ENCODE measurements around the gene C18orf63. TPM values are rescaled to one million over a fixed set of nuclear protein-coding genes. Genes with fewer than 3 reads are reported as not detected.
"Not testable (repeated sequence)": the region's sequence is repeated elsewhere in the genome, so short reads cannot be mapped to it uniquely, and the experiment has no call there.

C18orf63 gene
- total RNA-seq, 1 experiment from 2014 or later, result not detected

- no peak for ATAC-seq
- CTCF ChIA-PET, result no interaction called here
Measured at GRCh38 chr18:74326231-74326630, 10.6 kb downstream of the C18orf63 start.

DNA sequence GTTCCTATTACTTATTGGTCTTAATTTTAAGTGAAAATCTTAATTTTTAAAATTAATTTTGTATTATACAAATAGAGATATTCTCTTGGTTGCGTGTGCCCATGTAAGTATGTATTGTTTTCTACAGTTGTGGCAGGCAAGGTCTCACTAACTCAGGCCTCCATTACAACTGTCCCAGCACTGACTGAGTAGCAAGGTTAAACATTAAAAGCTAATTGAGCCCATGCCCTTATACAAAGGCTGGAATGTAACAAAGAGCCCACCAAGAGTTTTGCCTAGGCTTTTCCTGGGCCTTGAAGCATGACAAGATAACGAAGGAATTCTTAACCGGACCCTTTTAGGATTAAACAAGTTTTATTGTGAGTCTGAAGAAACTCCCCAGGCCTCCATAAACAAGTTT lies 11.2 kb downstream of the C18orf63 start:
- H3K36me3 ChIP-seq (ENCODE audit: control insufficient read depth, insufficient read depth, low read length); ATAC-seq; BruUV-seq (replicated peaks); intact Hi-C loops (cut with micrococcal nuclease; ENCODE audit: unreplicated experiment); H3K4me3 ChIP-seq (ENCODE audit: low read depth in 2 of 2, low read length in 2 of 2); POLR2A ChIA-PET; CTCF ChIA-PET; H3K4me1 ChIP-seq (ENCODE audit: control insufficient read depth, insufficient read depth, low read length); H3K9me3 ChIP-seq (ENCODE audit: control insufficient read depth, insufficient read depth, low read depth, low read length); H3K27ac ChIP-seq (ENCODE audit: low read length); DNase-seq (ENCODE audit: low read depth, low spot score): not testable (repeated sequence)
- in situ Hi-C loops (cut with HindIII; ENCODE audit: low pct_unique_long_range_greater_than_20kb, low sequenced_read_pairs), result loop anchor here (25.0 kb wide), 1 partner anchor 139 kb away; no protein-coding TSS in a partner anchor
- peaks cover 15% of the 10 kb centered on the region; the same call in 1 of the 2 replicates for H3K27me3 ChIP-seq (ENCODE audit: control insufficient read depth, insufficient read depth, low read length)

More at GRCh38 chr18:74326231-74326630, 10.6 kb downstream of the C18orf63 start:
- in situ Hi-C loops (cut with HindIII; ENCODE audit: low pct_unique_long_range_greater_than_20kb, low sequenced_read_pairs), result loop anchor here (25.0 kb wide), 1 partner anchor 139 kb away; no protein-coding TSS in a partner anchor
- Histone ChIP-seq H3K27me3 (ENCODE audit: control insufficient read depth, insufficient read depth, low read length) (peaks cover 15% of the 10 kb centered on the region; the same call in 1 of the 2 replicates), H3K4me1 (ENCODE audit: control insufficient read depth, insufficient read depth, low read length) (no peaks in the 10 kb centered on the region), H3K4me3 (ENCODE audit: low read depth in 2 of 2, low read length in 2 of 2) (no peak overlapping the region), H3K36me3 (ENCODE audit: control insufficient read depth, insufficient read depth, low read length) (no peaks in the 10 kb centered on the region), H3K9me3 (ENCODE audit: control insufficient read depth, insufficient read depth, low read depth, low read length) (no peaks in the 10 kb centered on the region), H3K27ac (ENCODE audit: low read length) (no peak overlapping the region)
- no TSS peak for BruUV-seq (replicated peaks)
- TF ChIP-seq POLR2AphosphoS5 (IDR thresholded peaks at IDR 0.05; ENCODE audit: low read depth, low read length) (no peak), TCF7L2 (IDR thresholded peaks at IDR 0.05; ENCODE audit: low read depth, low read length) (no peak), REST (IDR thresholded peaks at IDR 0.05; ENCODE audit: insufficient read depth in 1 of 2, low read depth in 2 of 2, low read length in 1 of 2) (no peak), SIN3A (IDR thresholded peaks at IDR 0.05; ENCODE audit: borderline replicate concordance, insufficient read depth, low read depth, low read length) (no peak)
- TF ChIP-seq, protein P1, sequence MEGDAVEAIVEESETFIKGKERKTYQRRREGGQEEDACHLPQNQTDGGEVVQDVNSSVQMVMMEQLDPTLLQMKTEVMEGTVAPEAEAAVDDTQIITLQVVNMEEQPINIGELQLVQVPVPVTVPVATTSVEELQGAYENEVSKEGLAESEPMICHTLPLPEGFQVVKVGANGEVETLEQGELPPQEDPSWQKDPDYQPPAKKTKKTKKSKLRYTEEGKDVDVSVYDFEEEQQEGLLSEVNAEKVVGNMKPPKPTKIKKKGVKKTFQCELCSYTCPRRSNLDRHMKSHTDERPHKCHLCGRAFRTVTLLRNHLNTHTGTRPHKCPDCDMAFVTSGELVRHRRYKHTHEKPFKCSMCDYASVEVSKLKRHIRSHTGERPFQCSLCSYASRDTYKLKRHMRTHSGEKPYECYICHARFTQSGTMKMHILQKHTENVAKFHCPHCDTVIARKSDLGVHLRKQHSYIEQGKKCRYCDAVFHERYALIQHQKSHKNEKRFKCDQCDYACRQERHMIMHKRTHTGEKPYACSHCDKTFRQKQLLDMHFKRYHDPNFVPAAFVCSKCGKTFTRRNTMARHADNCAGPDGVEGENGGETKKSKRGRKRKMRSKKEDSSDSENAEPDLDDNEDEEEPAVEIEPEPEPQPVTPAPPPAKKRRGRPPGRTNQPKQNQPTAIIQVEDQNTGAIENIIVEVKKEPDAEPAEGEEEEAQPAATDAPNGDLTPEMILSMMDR (IDR thresholded peaks at IDR 0.05), result no peak
- intact Hi-C loops (cut with micrococcal nuclease; ENCODE audit: unreplicated experiment), result no loop called here
- POLR2A ChIA-PET, result no interaction called here
- DNase-seq (ENCODE audit: low read depth, low spot score), result no peak

- Histone ChIP-seq H3K9me3 (ENCODE audit: control insufficient read depth, insufficient read depth, low read depth, low read length) (no peaks in the 10 kb centered on the region), H3K27ac (ENCODE audit: low read length) (no peak overlapping the region), H3K4me1 (ENCODE audit: control insufficient read depth, insufficient read depth, low read length) (no peaks in the 10 kb centered on the region), H3K27me3 (ENCODE audit: control insufficient read depth, insufficient read depth, low read length) (peaks cover 13% of the 10 kb centered on the region; the same call in 1 of the 2 replicates), H3K36me3 (ENCODE audit: control insufficient read depth, insufficient read depth, low read length) (no peaks in the 10 kb centered on the region), H3K4me3 (ENCODE audit: low read depth in 2 of 2, low read length in 2 of 2) (no peak overlapping the region)
- POLR2A ChIA-PET, result no interaction called here
- TF ChIP-seq TCF7L2 (IDR thresholded peaks at IDR 0.05; ENCODE audit: low read depth, low read length) (no peak), POLR2AphosphoS5 (IDR thresholded peaks at IDR 0.05; ENCODE audit: low read depth, low read length) (no peak), SIN3A (IDR thresholded peaks at IDR 0.05; ENCODE audit: borderline replicate concordance, insufficient read depth, low read depth, low read length) (no peak), REST (IDR thresholded peaks at IDR 0.05; ENCODE audit: insufficient read depth in 1 of 2, low read depth in 2 of 2, low read length in 1 of 2) (no peak)
- TF ChIP-seq, protein P1 (IDR thresholded peaks at IDR 0.05), result no peak
- no TSS peak for BruUV-seq (replicated peaks)
- ATAC-seq (no peak), DNase-seq (ENCODE audit: low read depth, low spot score) (no peak)
- CTCF ChIA-PET, result no interaction called here
- in situ Hi-C loops (cut with HindIII; ENCODE audit: low pct_unique_long_range_greater_than_20kb, low sequenced_read_pairs) (loop anchor here (25.0 kb wide), 1 partner anchor 141 kb away; no protein-coding TSS in a partner anchor), intact Hi-C loops (cut with micrococcal nuclease; ENCODE audit: unreplicated experiment) (no loop called here)
Measured at GRCh38 chr18:74328206-74328605, 12.6 kb downstream of the C18orf63 start.

Measured in Panc1 (cell line).